Prostate gland (tissue), 2 donors: Measurements from ENCODE around the gene SLC6A11.

Experiments
- CTCF ChIP-seq, 4 experiments: fragments of 200-600 bp in 2 of 4; fragments of 450-650 bp in 2 of 4; sonication (generic) in 2 of 4; IDR thresholded peaks; 1 replicate in 3 of 4; 2 replicates in 1 of 4; pipeline ENCODE4 v1.5.1; 2016 to 2019; ENCODE audit warnings: antibody characterized with exemption in 4 of 4, mild to moderate bottlenecking in 2 of 4, moderate library complexity in 2 of 4
- POLR2A ChIP-seq: fragments of 450-650 bp; IDR thresholded peaks from one replicate; pipeline ENCODE4 v1.6.1; 2016; ENCODE audit warnings: antibody characterized with exemption, mild to moderate bottlenecking

- no peak for TF ChIP-seq POLR2A
- TF ChIP-seq CTCF (IDR thresholded peaks at IDR 0.05): no peak
These were observed 114.6 kb downstream of the SLC6A11 start for GRCh38 chr3:10930666-10931040.
